GM12878 (cell line): ENCODE measurements around the gene XPO6. TPM values are rescaled to one million over a fixed set of nuclear protein-coding genes. Genes with fewer than 3 reads are reported as not detected.

Experiments used
- ATF2 ChIP-seq: IDR thresholded peaks from 2 replicates; pipeline ENCODE4 v1.6.1; 2012; ENCODE audit warnings: low read length, inconsistent platforms
- BHLHE40 ChIP-seq, 2 experiments: fragments of 450-650 bp in 1 of 2; IDR thresholded peaks; 2 replicates each; pipeline ENCODE4 v1.6.1; 2011 to 2017; ENCODE audit warnings: low read depth in 2 of 2, borderline replicate concordance in 1 of 2, improper control_type of control experiment in 1 of 2, low read length in 1 of 2, mild to moderate bottlenecking in 1 of 2
- CEBPZ ChIP-seq: fragments of 150-350 bp; IDR thresholded peaks from 2 replicates; pipeline ENCODE4 v1.6.1; 2016; ENCODE audit warnings: low read depth, low read length
- EGR1 ChIP-seq, 2 experiments: IDR thresholded peaks; 1 replicate in 1 of 2; 2 replicates in 1 of 2; pipeline ENCODE4 v1.6.1; 2011 to 2012; ENCODE audit warnings: low read depth in 2 of 2, low read length in 2 of 2, borderline replicate concordance in 1 of 2, mild to moderate bottlenecking in 1 of 2, moderate library complexity in 1 of 2
- FOS ChIP-seq: IDR thresholded peaks from 3 replicates; pipeline ENCODE4 v1.6.1; 2011; ENCODE audit warnings: borderline replicate concordance; ENCODE audit not compliant: insufficient read length; ENCODE audit errors: extremely low read depth
- GATAD2B ChIP-seq: fragments of 450-650 bp; conservative IDR thresholded peaks from 2 replicates; pipeline ENCODE4 v1.6.1; 2017; ENCODE audit warnings: low read depth, mild to moderate bottlenecking, moderate library complexity
- HDAC6 ChIP-seq: fragments of 200-600 bp; sonication (generic); IDR thresholded peaks from one replicate; pipeline ENCODE4 v1.8.0; 2017; ENCODE audit warnings: antibody characterized with exemption; ENCODE audit not compliant: unreplicated experiment
- IKZF1 ChIP-seq: fragments of 450-650 bp; conservative IDR thresholded peaks from 2 replicates; pipeline ENCODE4 v1.6.1; 2017; ENCODE audit warnings: antibody characterized with exemption, mild to moderate bottlenecking
- IRF3 ChIP-seq: fragments of 450-650 bp; IDR thresholded peaks from 2 replicates; pipeline ENCODE4 v1.6.1; 2014; ENCODE audit warnings: mild to moderate bottlenecking
- JUND ChIP-seq: IDR thresholded peaks from 2 replicates; pipeline ENCODE4 v1.6.1; 2012; ENCODE audit warnings: low read depth, mild to moderate bottlenecking, low read length, improper control_type of control experiment, moderate library complexity
- NFYA ChIP-seq: IDR thresholded peaks from 2 replicates; pipeline ENCODE4 v1.6.1; 2011; ENCODE audit warnings: low read depth, mild to moderate bottlenecking, low read length, improper control_type of control experiment, borderline replicate concordance
- POU2F2 ChIP-seq: IDR thresholded peaks from 3 replicates; pipeline ENCODE4 v1.6.1; 2011; ENCODE audit warnings: low read depth, mild to moderate bottlenecking, low read length, borderline replicate concordance
- USF1 ChIP-seq: IDR thresholded peaks from 2 replicates; pipeline ENCODE4 v1.6.1; 2011; ENCODE audit warnings: borderline replicate concordance, low read depth, mild to moderate bottlenecking, moderate library complexity, mixed read lengths, low read length; ENCODE audit not compliant: insufficient read depth; ENCODE audit errors: extremely low read length
- ZBTB40 ChIP-seq: fragments of 450-650 bp; IDR thresholded peaks from 2 replicates; pipeline ENCODE4 v1.6.1; 2016; ENCODE audit warnings: mild to moderate bottlenecking, moderate library complexity, borderline replicate concordance
- ZNF217 ChIP-seq: fragments of 450-650 bp; IDR thresholded peaks from 2 replicates; pipeline ENCODE4 v1.6.1; 2017; ENCODE audit warnings: antibody characterized with exemption, mild to moderate bottlenecking
- ZNF24 ChIP-seq: fragments of 450-650 bp; IDR thresholded peaks from 2 replicates; pipeline ENCODE4 v1.6.1; 2017; ENCODE audit warnings: antibody characterized with exemption, mild to moderate bottlenecking
- polyA plus RNA-seq, 11 experiments: library from polyadenylated mRNA; depleted of rRNA in 4 of 11; unstranded in 6 of 11; stranded (reverse) in 5 of 11; fragments of >200 nt; fragmentation: Nextera tagmentation in 4 of 11; fragmentation: Illumina TruSeq in 1 of 11; extraction: Ambion mirVana in 4 of 11; extraction: Trizol in 1 of 11; gene quantifications; 1 replicate in 1 of 11; 2 replicates in 10 of 11; pipeline versions ENCODE4 v1.2.1 to v1.2.3, GENCODE V29; 2011 to 2016; ENCODE audit warnings: inconsistent platforms in 2 of 11, missing spikeins in 2 of 11, low read depth in 1 of 11
- total RNA-seq, 4 experiments: library from RNA; depleted of rRNA in 3 of 4; stranded (reverse); fragments of >200 nt in 3 of 4; fragmentation: Illumina TruSeq in 1 of 4; extraction: Trizol in 1 of 4; gene quantifications; 2 replicates each; pipeline versions ENCODE4 v1.2.1 to v1.2.3, GENCODE V29; 2013 to 2021

Gene XPO6
- total and polyA plus RNA-seq, 10 of the 15 experiments (the other 5 are each of a cell fraction or from before 2014, with no cell fraction given), result 9.9 to 246 (median 110) TPM

GRCh38 chr16:28140788-28141618, 70.8 kb downstream of the XPO6 start (continued):
- TF ChIP-seq CEBPZ, result no peak
- TF ChIP-seq IRF3, result no peak
- no peak for TF ChIP-seq ZNF217
- peak; percentile 21; the same call in 1 of the 2 replicates for TF ChIP-seq ATF2
- TF ChIP-seq HDAC6, result no peak
- TF ChIP-seq IKZF1, result peak; percentile 83
- peak; percentile 51 for TF ChIP-seq ZNF24
- TF ChIP-seq USF1, result no peak
- 0 out of 2 replicates have a peak, but pooled peaks have one; percentile 41 for TF ChIP-seq JUND
- no peak for TF ChIP-seq FOS
- no peak for TF ChIP-seq EGR1 (IDR thresholded peaks at IDR 0.05; ENCODE audit: borderline replicate concordance in 1 of 2, low read depth in 2 of 2, low read length in 2 of 2)
- TF ChIP-seq BHLHE40 (IDR thresholded peaks at IDR 0.05; ENCODE audit: borderline replicate concordance in 1 of 2, low read depth in 2 of 2, low read length in 1 of 2), result peak; percentile 89 to 92
- TF ChIP-seq NFYA, result no peak
- TF ChIP-seq ZBTB40, result peak; percentile 78; the same call in 1 of the 2 replicates
- TF ChIP-seq GATAD2B, result peak; percentile 61; the same call in 1 of the 2 replicates
- no peak for TF ChIP-seq POU2F2
